ENCODE data around the gene VAC14.

DNA sequence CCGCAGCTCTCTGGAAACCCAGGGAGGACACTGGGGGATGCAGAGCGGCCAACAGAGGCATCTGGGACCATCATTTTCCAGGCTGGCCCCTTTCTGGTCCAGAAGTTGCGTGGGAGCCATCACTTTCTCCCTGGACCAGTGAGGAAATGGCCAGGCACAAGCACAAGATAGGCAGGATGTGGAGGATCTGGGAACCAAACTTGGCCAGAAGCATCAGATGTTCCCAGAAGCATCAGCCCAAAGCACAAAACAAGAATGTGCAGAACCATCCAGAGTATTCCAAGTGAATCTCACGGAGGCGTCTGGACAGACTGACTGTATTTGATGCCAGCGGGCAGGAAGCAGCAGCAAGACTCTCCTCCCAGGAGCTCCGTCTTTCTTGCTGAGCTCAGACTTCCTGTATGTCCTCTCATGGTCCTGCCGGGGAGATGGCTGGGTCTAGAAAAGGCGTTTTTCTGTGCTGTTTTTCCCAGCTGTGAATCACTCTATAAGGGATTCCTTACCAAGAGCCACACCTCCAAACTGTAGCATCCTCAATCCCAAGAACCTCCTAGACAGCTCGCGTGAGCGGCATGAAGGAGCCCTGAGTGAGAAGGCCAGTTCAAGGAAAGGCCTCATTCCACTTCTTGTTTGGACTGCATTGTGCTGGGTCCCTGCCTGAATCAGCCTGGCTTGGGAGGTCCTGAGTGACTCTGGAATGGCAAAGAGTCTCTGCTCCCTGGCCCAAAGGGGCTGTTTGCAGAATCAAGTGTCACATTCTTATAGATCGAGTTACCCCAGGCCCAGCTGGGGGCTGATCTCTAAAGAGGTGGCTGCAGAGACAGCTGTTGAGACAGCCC, 65.6 kb downstream of the VAC14 start:
- TF ChIP-seq POLR2A (IDR thresholded peaks at IDR 0.05), result no peak
- TF ChIP-seq, protein P1, sequence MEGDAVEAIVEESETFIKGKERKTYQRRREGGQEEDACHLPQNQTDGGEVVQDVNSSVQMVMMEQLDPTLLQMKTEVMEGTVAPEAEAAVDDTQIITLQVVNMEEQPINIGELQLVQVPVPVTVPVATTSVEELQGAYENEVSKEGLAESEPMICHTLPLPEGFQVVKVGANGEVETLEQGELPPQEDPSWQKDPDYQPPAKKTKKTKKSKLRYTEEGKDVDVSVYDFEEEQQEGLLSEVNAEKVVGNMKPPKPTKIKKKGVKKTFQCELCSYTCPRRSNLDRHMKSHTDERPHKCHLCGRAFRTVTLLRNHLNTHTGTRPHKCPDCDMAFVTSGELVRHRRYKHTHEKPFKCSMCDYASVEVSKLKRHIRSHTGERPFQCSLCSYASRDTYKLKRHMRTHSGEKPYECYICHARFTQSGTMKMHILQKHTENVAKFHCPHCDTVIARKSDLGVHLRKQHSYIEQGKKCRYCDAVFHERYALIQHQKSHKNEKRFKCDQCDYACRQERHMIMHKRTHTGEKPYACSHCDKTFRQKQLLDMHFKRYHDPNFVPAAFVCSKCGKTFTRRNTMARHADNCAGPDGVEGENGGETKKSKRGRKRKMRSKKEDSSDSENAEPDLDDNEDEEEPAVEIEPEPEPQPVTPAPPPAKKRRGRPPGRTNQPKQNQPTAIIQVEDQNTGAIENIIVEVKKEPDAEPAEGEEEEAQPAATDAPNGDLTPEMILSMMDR (IDR thresholded peaks at IDR 0.05), result no peak

Measured in esophagus squamous epithelium (tissue), 4 donors.